Fibroblast of mammary gland (primary cell): ENCODE results near the gene POLR3G.
A peak's percentile ranks its signal among the peaks of the same experiment; 100 is the strongest.

Experiments
- DNase-seq: peaks from one replicate; pipeline ENCODE4 v3.0.0-alpha.2; 2010; ENCODE audit warnings: low read depth
- H3K4me3 ChIP-seq: 2 replicates; pipeline ENCODE4 v1.5.1; 2011; ENCODE audit warnings: low read depth, mild to moderate bottlenecking, low read length, moderate library complexity; ENCODE audit not compliant: control insufficient read depth
- CTCF ChIP-seq: conservative IDR thresholded peaks from 2 replicates; pipeline ENCODE4 v1.5.1; 2011; ENCODE audit warnings: low read depth, low read length, inconsistent platforms; ENCODE audit not compliant: control insufficient read depth, insufficient read depth

The POLR3G gene

GRCh38 chr5:90474235-90475107 lies at the start of gene POLR3G, which contains the start of gene MBLAC2:
Gene POLR3G, plus strand, starts transcription at chr5:90474864. Its CDS starts 10,704 bp downstream, at chr5:90485568.
Gene MBLAC2, minus strand, starts transcription at chr5:90474771. Its CDS starts 479 bp downstream, at chr5:90474292.
- TF ChIP-seq CTCF: peak; percentile 43
- H3K4me3 ChIP-seq: peak within 1 kb of the TSS; percentile 88
- DNase-seq: peak; percentile 87

- H3K4me3 ChIP-seq: no peak overlapping the region
- peak; percentile 53 for DNase-seq
- peak; percentile 79 for TF ChIP-seq CTCF
Measured at GRCh38 chr5:90434116-90434714, 40.4 kb upstream of the POLR3G start.

GRCh38 chr5:90437663-90438062 lies 37.0 kb upstream of the POLR3G start:
- H3K4me3 ChIP-seq: no peak overlapping the region
- TF ChIP-seq CTCF: no peak
- no peak for DNase-seq

- no peak for TF ChIP-seq CTCF
- H3K4me3 ChIP-seq: no peak overlapping the region
- no peak for DNase-seq
Measured at GRCh38 chr5:90438100-90438499, 36.6 kb upstream of the POLR3G start.

- no peak overlapping the region for H3K4me3 ChIP-seq
- DNase-seq: no peak
- TF ChIP-seq CTCF: no peak
Measured at GRCh38 chr5:90440644-90441043, 34.0 kb upstream of the POLR3G start.

- DNase-seq: peak; percentile 66
- no peak for TF ChIP-seq CTCF
- H3K4me3 ChIP-seq: no peak overlapping the region
Measured at GRCh38 chr5:90446961-90447360, 27.7 kb upstream of the POLR3G start.
